IgD-negative memory B cell (primary cell): ENCODE data around the gene STYXL1. TPM values are rescaled to one million over a fixed set of nuclear protein-coding genes. Genes with fewer than 3 reads are reported as not detected.
A peak's percentile ranks its signal among the peaks of the same experiment; 100 is the strongest.
"Not testable (repeated sequence)": the region's sequence is repeated elsewhere in the genome, so short reads cannot be mapped to it uniquely, and the experiment has no call there.

Source experiments
- H3K27ac Mint-ChIP-seq, 3 donors: one replicate each; pipeline ENCODE4 v1.8.0; 2020 to 2022; ENCODE audit warnings: mild to moderate bottlenecking in 3 of 3, mixed read lengths in 3 of 3, moderate library complexity in 1 of 3
- H3K27me3 Mint-ChIP-seq: one replicate; pipeline ENCODE4 v1.8.0; 2021; ENCODE audit warnings: mixed read lengths
- H3K36me3 Mint-ChIP-seq: one replicate; pipeline ENCODE4 v1.8.0; 2020; ENCODE audit warnings: mild to moderate bottlenecking, mixed read lengths
- H3K4me1 Mint-ChIP-seq, 3 donors: one replicate each; pipeline ENCODE4 v1.8.0; 2020 to 2022; ENCODE audit warnings: mixed read lengths in 3 of 3, mild to moderate bottlenecking in 1 of 3
- H3K4me3 Mint-ChIP-seq, 4 donors: one replicate each; pipeline ENCODE4 v1.8.0; 2020 to 2022; ENCODE audit warnings: mild to moderate bottlenecking in 4 of 4, mixed read lengths in 4 of 4, moderate library complexity in 3 of 4
- H3K9me3 Mint-ChIP-seq, 3 donors: one replicate each; pipeline ENCODE4 v1.8.0; 2020 to 2021; ENCODE audit warnings: mixed read lengths in 3 of 3, mild to moderate bottlenecking in 1 of 3
- polyA plus RNA-seq: library from polyadenylated mRNA; unstranded; fragments of 300-500 nt; fragmentation: Illumina TruSeq; gene quantifications from one replicate; pipeline ENCODE4 v1.2.3, GENCODE V29; 2021

The STYXL1 gene
- polyA plus RNA-seq, 1 donor from 2014 or later: 63.2 TPM

DNA sequence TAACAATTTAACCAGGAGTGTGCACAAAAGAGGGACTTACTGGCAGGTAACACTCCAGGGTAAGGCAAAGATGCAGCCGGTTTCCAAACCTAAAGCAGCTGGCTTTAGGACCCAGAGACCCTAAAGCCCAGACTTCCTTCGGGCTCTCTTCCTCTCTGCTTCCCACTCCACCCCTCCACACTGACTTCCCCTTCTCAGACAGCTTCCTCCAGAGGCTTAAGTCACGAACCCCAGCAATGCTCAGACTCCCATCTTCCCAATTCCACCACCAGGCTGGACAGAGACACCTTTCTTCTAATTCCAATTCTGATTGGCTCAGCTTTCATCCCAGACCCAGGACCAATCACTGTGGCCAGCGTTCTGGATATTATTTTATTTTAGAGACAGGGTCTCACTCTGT lies 24.8 kb downstream of the STYXL1 start:
- Mint-ChIP-seq H3K4me3 (peak overlapping the region in 1 of 4 donors; percentile 42), H3K9me3 (no peaks in the 10 kb centered on the region), H3K36me3 (peaks cover 5% of the 10 kb centered on the region), H3K27me3 (no peaks in the 10 kb centered on the region), H3K4me1 (peaks cover 4 to 8% (median 4%) of the 10 kb centered on the region in 3 donors), H3K27ac (no peak overlapping the region)

DNA sequence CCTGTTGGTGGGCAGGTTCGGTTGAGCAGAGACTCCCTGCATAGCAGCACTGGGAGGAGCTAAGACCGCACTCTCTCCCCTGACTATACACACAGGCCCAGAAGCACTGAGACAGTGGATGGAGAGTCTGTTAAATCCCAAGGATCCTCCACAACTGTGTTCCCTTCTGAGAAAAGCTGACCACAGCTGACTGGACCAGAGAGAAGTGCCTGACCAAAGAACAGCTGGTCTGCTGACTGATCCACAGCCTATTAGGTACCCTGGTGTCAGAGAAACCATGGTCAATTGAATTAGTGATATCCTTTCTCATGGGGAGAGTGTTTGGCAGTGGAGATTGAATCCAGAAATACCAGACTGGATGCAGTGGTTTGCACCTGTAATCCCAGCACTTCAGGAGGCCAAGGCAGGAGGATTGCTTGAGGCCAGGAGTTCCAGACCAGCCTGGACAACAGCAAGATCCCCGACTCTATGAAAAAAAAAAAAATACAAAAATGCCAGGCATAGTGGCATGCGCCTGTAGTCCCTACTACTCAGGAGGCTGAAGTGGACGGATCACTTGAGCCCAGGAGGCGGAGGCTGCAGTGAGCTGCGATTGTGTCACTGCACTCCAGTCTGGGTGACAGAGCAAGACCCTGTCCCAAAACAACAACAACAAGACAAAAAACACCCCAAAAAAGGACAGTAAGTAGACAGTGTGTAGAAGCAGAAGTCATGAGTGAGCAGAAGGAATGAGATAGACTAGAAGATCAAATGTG lies 25.6 kb downstream of the STYXL1 start:
- H3K27me3 Mint-ChIP-seq: no peaks in the 10 kb centered on the region

DNA sequence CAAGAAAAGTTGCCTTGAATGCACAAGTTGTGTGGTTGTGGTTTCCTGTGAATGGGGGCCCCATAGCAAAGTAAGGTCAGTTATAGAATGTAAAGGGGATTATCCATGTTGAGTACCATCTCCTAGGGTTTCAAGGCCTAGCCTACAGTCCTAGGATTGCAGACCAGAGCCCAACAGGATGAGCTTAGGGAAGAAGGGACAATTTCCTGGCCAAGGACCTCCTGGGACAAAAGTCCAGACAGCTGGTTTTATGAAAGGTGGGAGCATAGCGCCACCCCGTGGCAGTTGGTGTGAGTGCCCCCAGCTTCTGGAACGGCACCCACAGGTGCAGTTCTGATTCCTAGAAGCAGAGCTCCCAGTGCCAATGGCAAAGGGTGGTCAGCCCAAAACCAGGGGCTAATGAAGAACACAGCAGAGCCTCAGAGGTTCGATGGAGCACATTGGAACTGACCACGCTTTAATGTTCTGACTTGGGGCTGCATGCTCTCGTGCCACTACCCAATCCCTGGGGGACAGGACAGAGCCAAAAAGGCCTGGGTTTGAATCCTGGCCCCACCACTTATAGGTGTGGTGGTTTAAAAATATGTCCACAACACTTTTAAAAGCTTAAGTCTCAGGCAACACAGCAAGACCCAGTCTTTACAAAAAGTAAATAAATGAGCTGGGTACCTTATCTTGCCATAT lies 27.6 kb downstream of the STYXL1 start:
- Mint-ChIP-seq H3K4me3 (no peak overlapping the region), H3K27ac (peak overlapping the region in 1 of 3 donors; percentile 63), H3K4me1 (peaks cover 4 to 9% (median 4%) of the 10 kb centered on the region in 3 donors), H3K27me3 (no peaks in the 10 kb centered on the region), H3K36me3 (peaks cover 4% of the 10 kb centered on the region), H3K9me3 (no peaks in the 10 kb centered on the region)

More for the DNA sequence above, 25.6 kb downstream of the STYXL1 start:
- Mint-ChIP-seq H3K27ac (no peak overlapping the region), H3K36me3 (peaks cover 5% of the 10 kb centered on the region), H3K9me3 (no peaks in the 10 kb centered on the region), H3K4me1 (peaks cover 4 to 8% (median 4%) of the 10 kb centered on the region in 3 donors), H3K4me3 (peak overlapping the region in 1 of 4 donors; percentile 30)

DNA sequence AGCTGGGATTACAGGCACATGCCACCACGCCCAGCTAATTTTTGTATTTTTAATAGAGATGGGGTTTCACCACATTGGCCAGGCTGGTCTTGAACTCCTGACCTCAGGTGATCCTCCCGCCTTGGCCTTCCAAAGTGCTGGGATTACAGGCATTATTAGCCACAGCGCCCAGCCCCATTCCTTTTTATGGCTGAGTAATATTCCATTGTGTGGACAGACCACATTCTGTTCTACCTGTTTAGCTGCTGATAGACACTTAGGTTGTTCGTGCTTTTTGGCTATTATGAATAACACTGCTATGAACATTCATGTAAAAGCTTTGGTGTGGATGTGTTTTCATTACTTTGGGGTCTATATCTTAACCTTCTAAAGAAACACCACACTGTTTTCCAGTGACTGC lies 29.3 kb downstream of the STYXL1 start:
- not testable (repeated sequence) for H3K4me1 Mint-ChIP-seq, H3K27ac Mint-ChIP-seq, H3K9me3 Mint-ChIP-seq, H3K36me3 Mint-ChIP-seq, H3K27me3 Mint-ChIP-seq, H3K4me3 Mint-ChIP-seq

DNA sequence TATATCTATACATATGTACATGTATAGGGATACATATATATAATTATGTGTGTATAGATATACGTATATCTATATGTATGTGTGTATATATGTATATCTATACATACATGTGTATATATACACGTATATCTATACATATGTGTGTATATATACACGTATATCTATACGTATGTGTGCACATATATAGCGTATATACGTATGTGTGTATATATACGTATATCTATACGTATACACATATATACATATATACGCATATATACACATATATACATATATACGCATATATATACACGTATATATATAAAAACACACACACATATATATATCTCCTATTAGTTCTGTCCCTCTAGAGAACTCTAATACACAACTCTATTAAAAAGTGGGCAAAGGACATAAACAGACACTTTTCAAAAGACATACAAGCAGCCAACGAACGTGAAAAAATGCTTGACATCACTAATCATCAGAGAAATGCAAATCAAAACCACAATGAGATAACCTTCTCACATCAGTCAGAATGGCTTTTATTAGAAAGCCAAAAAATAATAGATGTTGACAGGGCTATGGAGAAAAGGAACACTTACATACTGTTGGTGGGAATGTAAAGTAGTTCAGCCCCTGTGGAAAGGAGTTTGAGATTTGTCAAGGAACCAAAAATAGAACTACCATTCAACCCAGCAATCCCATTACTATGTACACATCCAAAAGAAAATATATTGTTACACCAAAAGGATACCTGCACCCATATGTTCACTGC lies 31.4 kb downstream of the STYXL1 start:
- Mint-ChIP-seq H3K27me3 (no peaks in the 10 kb centered on the region), H3K27ac (no peak overlapping the region), H3K4me1 (peaks cover 4 to 7% (median 5%) of the 10 kb centered on the region in 3 donors), H3K9me3 (no peaks in the 10 kb centered on the region), H3K4me3 (no peak overlapping the region), H3K36me3 (peaks cover 7% of the 10 kb centered on the region)

DNA sequence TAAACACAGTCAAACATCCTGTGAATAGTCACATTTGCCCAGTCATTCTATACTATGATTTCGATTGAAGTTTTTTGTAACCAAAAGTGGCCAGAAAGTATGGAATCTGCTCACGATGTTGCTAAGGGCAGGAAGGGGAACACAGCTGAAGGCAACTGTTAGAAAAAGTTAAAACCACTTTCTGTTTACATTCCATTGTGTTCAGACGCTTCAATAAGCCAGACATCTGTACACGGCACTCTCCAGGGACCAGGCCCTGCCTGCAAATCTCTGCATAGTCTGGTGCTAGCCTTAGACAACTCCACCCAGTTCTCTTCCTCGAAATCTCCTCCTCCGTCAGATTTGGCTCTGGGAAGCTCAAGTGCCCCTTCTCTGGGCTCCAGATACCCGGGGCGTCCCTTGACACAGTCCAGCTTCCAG lies 36.3 kb downstream of the STYXL1 start:
- Mint-ChIP-seq H3K4me3 (no peak overlapping the region), H3K27me3 (no peaks in the 10 kb centered on the region), H3K9me3 (no peaks in the 10 kb centered on the region), H3K4me1 (peaks cover 6 to 10% (median 10%) of the 10 kb centered on the region in 3 donors), H3K36me3 (peaks cover 9% of the 10 kb centered on the region), H3K27ac (no peak overlapping the region)

DNA sequence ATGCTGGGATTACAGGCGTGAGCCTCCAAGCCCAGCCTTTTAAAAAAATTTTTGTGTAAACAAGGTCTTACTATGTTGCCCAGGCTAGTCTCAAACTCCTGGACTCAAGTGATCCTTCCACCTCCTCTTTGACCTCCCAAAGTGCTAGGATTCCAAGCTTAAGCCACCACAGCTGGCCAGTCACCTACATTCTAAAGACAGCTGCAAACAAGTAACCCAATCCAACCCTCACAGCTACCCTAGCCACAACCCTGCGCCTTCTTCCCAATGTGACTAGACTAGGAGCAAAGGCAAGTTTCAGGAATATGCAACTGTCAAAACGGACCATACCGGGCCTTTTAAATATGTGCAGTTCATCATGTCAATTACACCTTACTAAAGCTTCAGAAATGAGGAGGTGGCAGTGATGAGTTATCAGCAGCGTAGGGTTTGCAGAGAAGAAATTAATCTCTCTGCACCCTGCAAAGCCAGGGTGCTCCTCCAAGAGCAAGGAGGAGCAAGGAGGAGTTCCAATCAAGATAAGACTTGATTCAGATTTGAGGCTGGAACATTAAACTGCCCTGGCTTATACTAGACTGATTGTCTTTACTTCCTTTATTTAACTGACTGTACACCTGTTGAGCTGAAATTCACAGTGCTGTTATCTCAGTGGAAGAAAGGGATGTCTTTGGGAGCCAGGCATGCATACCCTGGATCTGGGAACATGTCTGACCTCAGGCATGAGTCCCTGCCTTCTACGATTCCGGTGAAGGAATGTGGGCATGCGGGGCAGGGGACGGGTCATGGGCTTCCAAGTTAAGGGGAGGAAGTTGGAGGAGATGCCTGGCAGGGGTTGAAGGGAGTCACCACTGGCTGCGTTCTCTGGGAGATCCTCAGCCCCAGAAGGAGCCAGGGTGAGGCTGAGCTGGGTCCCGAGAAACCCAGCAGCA lies 37.9 kb downstream of the STYXL1 start:
- Mint-ChIP-seq H3K4me3 (no peak overlapping the region), H3K36me3 (peaks cover 5% of the 10 kb centered on the region), H3K27me3 (no peaks in the 10 kb centered on the region), H3K27ac (peak overlapping the region in 2 of 3 donors; percentile 75 to 84), H3K4me1 (peaks cover 6 to 10% (median 10%) of the 10 kb centered on the region in 3 donors), H3K9me3 (no peaks in the 10 kb centered on the region)

DNA sequence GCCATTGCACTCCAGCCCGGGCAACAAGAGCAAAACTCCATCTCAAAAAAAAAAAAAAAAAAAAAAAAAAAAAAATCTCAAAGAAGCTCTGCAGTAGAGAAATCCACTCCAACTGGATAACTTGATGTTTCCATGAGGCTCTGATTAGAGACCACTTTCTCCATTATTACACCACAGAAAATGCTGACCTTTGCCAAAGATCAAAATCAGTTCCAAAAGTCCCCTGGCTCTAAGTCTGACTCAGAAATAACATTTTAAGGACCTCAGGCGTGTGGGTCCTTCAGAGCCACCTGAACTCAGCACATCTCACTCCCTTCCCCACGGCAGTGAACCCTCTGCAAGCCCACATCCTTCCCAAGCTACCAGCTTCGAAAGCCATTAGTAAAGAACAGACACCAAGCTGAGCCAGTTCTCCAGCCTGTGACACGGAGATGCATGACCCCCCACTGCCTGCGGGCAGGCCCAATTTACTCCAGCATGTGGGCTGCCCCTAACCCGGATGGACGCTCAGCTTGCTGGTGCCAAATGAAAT lies 39.6 kb downstream of the STYXL1 start:
- H3K27ac Mint-ChIP-seq: no peak overlapping the region
- peaks cover 6 to 10% (median 8%) of the 10 kb centered on the region in 3 donors for H3K4me1 Mint-ChIP-seq
- H3K4me3 Mint-ChIP-seq: no peak overlapping the region
- no peaks in the 10 kb centered on the region for H3K27me3 Mint-ChIP-seq
- no peaks in the 10 kb centered on the region for H3K9me3 Mint-ChIP-seq
- H3K36me3 Mint-ChIP-seq: peaks cover 2% of the 10 kb centered on the region

DNA sequence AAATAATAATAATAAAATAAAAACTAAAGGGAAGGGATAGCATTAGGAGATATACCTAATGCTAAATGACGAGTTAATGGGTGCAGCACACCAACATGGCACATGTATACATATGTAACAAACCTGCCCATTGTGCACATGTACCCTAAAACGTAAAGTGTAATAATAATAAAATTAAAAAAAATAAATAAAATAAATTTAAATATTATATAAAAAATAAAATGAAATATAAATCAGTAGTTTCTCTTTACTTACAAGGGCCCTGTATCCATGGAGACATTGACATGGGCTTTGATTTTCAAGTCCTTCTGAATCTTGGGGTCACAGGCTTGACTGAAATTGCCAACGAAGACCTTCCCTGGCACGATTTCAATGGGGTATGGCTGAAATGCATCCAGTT lies 42.8 kb downstream of the STYXL1 start:
- not testable (repeated sequence) for H3K9me3 Mint-ChIP-seq, H3K27ac Mint-ChIP-seq, H3K36me3 Mint-ChIP-seq, H3K4me1 Mint-ChIP-seq, H3K27me3 Mint-ChIP-seq, H3K4me3 Mint-ChIP-seq

DNA sequence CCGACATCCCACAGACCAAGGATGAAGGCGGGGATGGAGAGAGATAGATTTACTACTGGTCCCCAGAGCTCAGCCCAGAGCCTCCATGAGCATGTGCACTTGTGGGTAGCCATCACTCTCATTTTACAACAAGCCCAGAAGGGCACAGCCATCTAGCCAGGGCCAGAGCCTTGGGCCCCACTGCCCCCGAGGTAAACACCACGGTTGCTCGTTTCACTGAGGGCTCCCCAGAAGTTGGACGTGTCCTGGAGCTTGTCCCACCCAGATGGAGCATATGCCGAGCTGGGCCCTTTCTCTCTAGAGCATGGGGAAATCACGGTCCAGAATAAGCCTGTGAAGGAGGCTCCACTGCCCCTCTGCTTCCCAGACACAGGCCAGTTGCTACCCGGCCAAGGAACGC lies 44.4 kb downstream of the STYXL1 start:
- Mint-ChIP-seq H3K9me3 (no peaks in the 10 kb centered on the region), H3K4me3 (no peak overlapping the region), H3K36me3 (peaks cover 2% of the 10 kb centered on the region), H3K27ac (no peak overlapping the region), H3K27me3 (no peaks in the 10 kb centered on the region), H3K4me1 (peaks cover 0 to 3% (median 0%) of the 10 kb centered on the region in 3 donors)

DNA sequence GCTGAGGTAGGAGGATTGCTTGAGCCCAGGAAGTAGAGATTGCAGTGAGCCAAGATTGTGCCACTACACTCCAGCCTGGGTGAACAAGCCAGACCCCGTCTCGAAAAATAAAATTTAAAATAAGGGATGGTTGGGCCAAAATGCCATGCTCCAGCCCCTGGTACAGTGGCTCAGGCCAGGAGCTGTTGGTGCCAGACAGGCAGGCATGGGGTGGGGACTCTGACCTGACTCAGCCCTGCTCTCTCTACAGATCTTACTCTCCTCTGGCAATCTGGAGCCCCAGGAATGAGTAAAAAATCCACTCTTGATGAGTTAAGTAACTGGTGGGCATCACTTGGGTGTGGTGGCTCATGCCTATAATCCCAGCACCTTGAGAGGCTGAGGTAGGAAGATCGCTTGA lies 45.0 kb downstream of the STYXL1 start:
- H3K9me3 Mint-ChIP-seq: no peaks in the 10 kb centered on the region
- H3K27me3 Mint-ChIP-seq: no peaks in the 10 kb centered on the region
- no peak overlapping the region for H3K4me3 Mint-ChIP-seq
- H3K27ac Mint-ChIP-seq: peak overlapping the region in 1 of 3 donors; percentile 67
- peaks cover 2% of the 10 kb centered on the region for H3K36me3 Mint-ChIP-seq
- H3K4me1 Mint-ChIP-seq: no peaks in the 10 kb centered on the region

DNA sequence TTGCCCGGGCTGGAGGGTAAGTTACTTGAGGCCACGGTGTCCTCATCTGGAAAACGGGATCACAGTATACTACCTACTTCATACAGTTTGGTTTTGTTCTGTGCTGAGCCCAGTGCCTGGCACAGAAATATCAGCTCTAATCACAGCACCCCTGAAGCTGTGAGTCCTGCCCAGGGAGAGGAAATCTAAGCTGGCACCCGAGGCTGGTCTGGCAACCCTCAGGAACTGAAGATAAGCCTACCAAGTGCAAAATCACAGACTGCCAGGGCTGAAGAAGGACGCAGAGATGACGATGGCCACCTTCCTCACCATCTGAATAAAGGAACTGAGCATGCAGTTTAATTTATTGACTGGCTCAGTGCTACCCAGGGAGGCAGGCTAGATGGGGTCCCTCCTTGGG lies 45.7 kb downstream of the STYXL1 start:
- Mint-ChIP-seq H3K4me1 (peaks cover 0 to 4% (median 4%) of the 10 kb centered on the region in 3 donors), H3K9me3 (no peaks in the 10 kb centered on the region), H3K36me3 (peaks cover 2% of the 10 kb centered on the region), H3K27ac (no peak overlapping the region), H3K4me3 (no peak overlapping the region), H3K27me3 (no peaks in the 10 kb centered on the region)

DNA sequence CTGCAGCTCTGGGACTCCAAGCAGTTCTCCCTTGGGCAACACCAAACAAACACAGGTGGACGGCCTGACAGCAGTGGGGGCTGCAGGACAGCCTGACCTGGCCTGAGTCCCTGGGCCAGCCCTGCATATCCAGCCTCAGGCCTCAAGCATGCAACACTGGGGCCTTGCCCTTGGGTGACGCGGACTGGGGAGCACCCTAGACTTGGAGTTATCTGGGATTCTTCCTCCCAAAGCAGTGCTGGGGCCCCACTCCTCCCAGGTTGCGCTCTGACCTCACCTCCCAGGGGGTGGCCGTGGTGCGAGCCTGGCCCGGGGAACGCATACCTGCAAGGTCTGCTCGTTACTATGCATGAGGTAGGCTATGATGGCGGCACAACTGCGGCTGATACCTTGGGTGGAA lies 47.2 kb downstream of the STYXL1 start:
- no peak overlapping the region for H3K27ac Mint-ChIP-seq
- H3K4me1 Mint-ChIP-seq: peaks cover 7% of the 10 kb centered on the region in 3 donors
- H3K9me3 Mint-ChIP-seq: no peaks in the 10 kb centered on the region
- no peak overlapping the region for H3K4me3 Mint-ChIP-seq
- H3K27me3 Mint-ChIP-seq: no peaks in the 10 kb centered on the region
- peaks cover 2% of the 10 kb centered on the region for H3K36me3 Mint-ChIP-seq

DNA sequence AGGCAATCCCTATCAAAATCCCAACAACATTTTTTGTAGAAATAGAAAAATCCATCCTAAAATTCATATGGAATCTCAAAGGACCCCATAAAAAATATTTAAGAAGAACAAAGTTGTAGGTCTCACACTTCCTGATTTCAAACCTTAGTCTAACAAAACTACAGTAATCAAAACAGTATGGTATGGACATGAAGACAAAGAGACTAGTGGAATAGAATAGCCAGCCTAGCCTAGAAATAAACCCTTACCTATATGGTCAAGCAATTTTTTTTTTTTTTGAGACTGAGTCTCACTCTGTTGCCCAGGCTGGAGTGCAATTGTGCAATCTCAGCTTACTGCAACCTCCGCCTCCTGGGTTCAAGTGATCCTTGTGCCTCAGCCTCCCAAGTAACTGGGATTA lies 49.8 kb downstream of the STYXL1 start:
- peak overlapping the region in 1 of 3 donors; percentile 64 for H3K27ac Mint-ChIP-seq
- peaks cover 7 to 14% (median 9%) of the 10 kb centered on the region in 3 donors for H3K4me1 Mint-ChIP-seq
- H3K36me3 Mint-ChIP-seq: peaks cover 2% of the 10 kb centered on the region
- no peak overlapping the region for H3K4me3 Mint-ChIP-seq
- H3K27me3 Mint-ChIP-seq: no peaks in the 10 kb centered on the region
- H3K9me3 Mint-ChIP-seq: no peaks in the 10 kb centered on the region
